Caco-2 (cell line): Measurements from ENCODE around the gene PLEKHA1. TPM values are rescaled to one million over a fixed set of nuclear protein-coding genes. Genes with fewer than 3 reads are reported as not detected.

Source experiments
- BruUV-seq: library from RNA; stranded (reverse); fragments of 400-500 nt; replicated peaks from 2 replicates; lab custom pipeline; 2021; lab: Mats Ljungman, UMichigan
- CTCF ChIA-PET: fragments of 300-600 bp; sonication (Branson Sonifier 250); formaldehyde crosslinking; loops from one replicate; lab custom pipeline; 2022; ENCODE audit warnings: antibody characterized with exemption; lab: Charles Lee
- POLR2A ChIA-PET: fragments of 300-600 bp; sonication (Branson Sonifier 250); formaldehyde crosslinking; loops from one replicate; lab custom pipeline; 2022; ENCODE audit warnings: antibody characterized with exemption; lab: Charles Lee
- DNase-seq, 2 experiments: peaks; one replicate each; pipeline versions ENCODE4 v3.0.0 to v3.0.0-alpha.2; 2020 to 2022
- H3K27me3 ChIP-seq: replicated peaks from 2 replicates; pipeline ENCODE4 v1.6.0; 2011; ENCODE audit warnings: low read length; ENCODE audit not compliant: control insufficient read depth, insufficient read depth
- H3K36me3 ChIP-seq: 2 replicates; pipeline ENCODE4 v1.5.1; 2011; ENCODE audit warnings: low read length; ENCODE audit not compliant: control insufficient read depth, insufficient read depth
- H3K4me1 ChIP-seq: fragments of 250-450 bp; sonication (Bioruptor Pico); 2 replicates; pipeline ENCODE4 v1.5.1; 2020; ENCODE audit warnings: mild to moderate bottlenecking
- H3K4me3 ChIP-seq: 2 replicates; pipeline ENCODE4 v1.5.1; 2011; ENCODE audit warnings: low read depth, mild to moderate bottlenecking, control low read depth, low read length
- H3K9me3 ChIP-seq: fragments of 250-450 bp; sonication (Bioruptor Pico); 2 replicates; pipeline ENCODE4 v1.5.1; 2020; ENCODE audit warnings: mild to moderate bottlenecking, moderate library complexity
- H3K27ac Mint-ChIP-seq: one replicate; pipeline ENCODE4 v1.8.0; 2022; ENCODE audit warnings: mixed read lengths; ENCODE audit not compliant: unreplicated experiment
- H3K27me3 Mint-ChIP-seq: one replicate; pipeline ENCODE4 v1.8.0; 2022; ENCODE audit warnings: mixed read lengths; ENCODE audit not compliant: insufficient read depth, unreplicated experiment
- H3K36me3 Mint-ChIP-seq: one replicate; pipeline ENCODE4 v1.8.0; 2022; ENCODE audit warnings: mild to moderate bottlenecking, mixed read lengths; ENCODE audit not compliant: insufficient read depth, unreplicated experiment
- H3K4me1 Mint-ChIP-seq: one replicate; pipeline ENCODE4 v1.8.0; 2022; ENCODE audit warnings: low read depth, mixed read lengths; ENCODE audit not compliant: unreplicated experiment
- H3K4me3 Mint-ChIP-seq: one replicate; pipeline ENCODE4 v1.8.0; 2022; ENCODE audit warnings: mild to moderate bottlenecking, moderate library complexity, mixed read lengths; ENCODE audit not compliant: unreplicated experiment
- H3K9me3 Mint-ChIP-seq: one replicate; pipeline ENCODE4 v1.8.0; 2022; ENCODE audit warnings: mixed read lengths; ENCODE audit not compliant: unreplicated experiment
- intact Hi-C: fragments of 100-400 bp; cut with micrococcal nuclease; formaldehyde crosslinking; loops from one replicate; pipeline ENCODE4 v1.10.0; 2022; ENCODE audit not compliant: unreplicated experiment
- total RNA-seq: library from RNA; stranded (reverse); gene quantifications from 2 replicates; pipeline ENCODE4 v1.2.3, GENCODE V29; 2022
- TF ChIP-seq, protein P1 (sequence below), 2 experiments: fragments of 200-600 bp in 1 of 2; IDR thresholded peaks; 1 replicate in 1 of 2; 2 replicates in 1 of 2; pipeline versions ENCODE4 v1.5.1 to v1.8.0; 2011 to 2022; ENCODE audit warnings: antibody characterized with exemption in 1 of 2, control low read depth in 1 of 2, inconsistent platforms in 1 of 2, low read depth in 1 of 2, low read length in 1 of 2, mild to moderate bottlenecking in 1 of 2, moderate library complexity in 1 of 2; ENCODE audit not compliant: insufficient read depth in 1 of 2, severe bottlenecking in 1 of 2, unreplicated experiment in 1 of 2

PLEKHA1 gene
- total RNA-seq, 1 experiment from 2014 or later: 48.4 TPM

DNA sequence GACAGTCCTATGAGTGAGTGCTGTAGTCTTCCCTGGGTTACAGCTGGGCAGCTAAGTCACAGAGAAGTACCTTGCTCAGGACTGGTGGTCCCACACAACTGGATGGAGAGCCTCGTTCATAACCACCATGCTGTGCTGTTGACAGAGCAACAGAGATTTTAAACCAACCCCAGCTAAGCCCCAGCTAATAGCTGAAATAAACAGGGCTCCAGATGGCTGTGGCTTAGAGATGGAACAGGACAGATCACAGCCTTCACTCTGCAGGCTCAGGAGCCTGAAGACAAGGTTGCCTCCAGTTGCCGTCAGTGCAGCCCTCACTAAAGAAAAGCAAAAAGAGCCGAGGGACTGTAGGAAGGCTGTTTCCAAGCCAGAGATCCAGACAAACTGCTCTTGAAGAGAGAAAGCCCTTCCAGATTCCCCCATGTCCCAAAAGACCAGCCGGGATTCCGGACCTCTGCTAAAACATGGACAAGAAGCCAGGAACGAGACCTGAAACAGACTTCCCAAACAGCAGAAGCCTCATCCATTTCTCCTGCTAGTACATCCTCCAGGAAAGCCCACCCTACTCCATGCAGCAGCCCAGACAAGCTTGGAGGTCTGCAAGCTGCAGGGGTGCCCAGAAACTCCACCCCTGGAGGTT lies 91.0 kb downstream of the PLEKHA1 start:
- peaks cover 43% of the 10 kb centered on the region for H3K27me3 Mint-ChIP-seq

DNA sequence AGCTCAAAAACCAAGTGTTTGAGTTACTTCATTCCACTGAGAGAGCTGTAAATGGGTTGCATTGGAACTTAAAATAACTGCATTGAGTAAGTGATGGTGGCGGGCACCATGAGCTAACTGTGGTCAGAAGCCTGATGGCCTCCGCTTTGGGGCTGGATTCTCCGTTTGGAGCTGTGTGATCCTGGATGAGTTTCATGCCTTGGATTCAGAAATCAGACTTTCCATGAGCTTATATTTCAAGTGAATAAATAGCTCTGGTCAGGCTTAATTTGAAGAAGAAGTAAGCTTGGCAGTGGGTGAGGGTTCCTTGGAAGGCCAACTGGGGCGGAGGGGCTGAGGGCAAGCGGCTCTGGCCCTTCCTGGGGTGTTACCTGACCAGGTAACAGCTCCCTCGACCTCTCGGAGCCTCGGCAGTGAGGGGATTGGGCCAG lies 92.5 kb downstream of the PLEKHA1 start:
- TF ChIP-seq, protein P1, sequence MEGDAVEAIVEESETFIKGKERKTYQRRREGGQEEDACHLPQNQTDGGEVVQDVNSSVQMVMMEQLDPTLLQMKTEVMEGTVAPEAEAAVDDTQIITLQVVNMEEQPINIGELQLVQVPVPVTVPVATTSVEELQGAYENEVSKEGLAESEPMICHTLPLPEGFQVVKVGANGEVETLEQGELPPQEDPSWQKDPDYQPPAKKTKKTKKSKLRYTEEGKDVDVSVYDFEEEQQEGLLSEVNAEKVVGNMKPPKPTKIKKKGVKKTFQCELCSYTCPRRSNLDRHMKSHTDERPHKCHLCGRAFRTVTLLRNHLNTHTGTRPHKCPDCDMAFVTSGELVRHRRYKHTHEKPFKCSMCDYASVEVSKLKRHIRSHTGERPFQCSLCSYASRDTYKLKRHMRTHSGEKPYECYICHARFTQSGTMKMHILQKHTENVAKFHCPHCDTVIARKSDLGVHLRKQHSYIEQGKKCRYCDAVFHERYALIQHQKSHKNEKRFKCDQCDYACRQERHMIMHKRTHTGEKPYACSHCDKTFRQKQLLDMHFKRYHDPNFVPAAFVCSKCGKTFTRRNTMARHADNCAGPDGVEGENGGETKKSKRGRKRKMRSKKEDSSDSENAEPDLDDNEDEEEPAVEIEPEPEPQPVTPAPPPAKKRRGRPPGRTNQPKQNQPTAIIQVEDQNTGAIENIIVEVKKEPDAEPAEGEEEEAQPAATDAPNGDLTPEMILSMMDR (IDR thresholded peaks at IDR 0.05; ENCODE audit: insufficient read depth in 1 of 2, low read depth in 1 of 2, low read length in 1 of 2, severe bottlenecking in 1 of 2, unreplicated experiment in 1 of 2): no peak
- Histone ChIP-seq H3K9me3 (no peaks in the 10 kb centered on the region), H3K36me3 (no peaks in the 10 kb centered on the region), H3K4me3 (no peak overlapping the region), H3K27me3 (peaks cover 12% of the 10 kb centered on the region), H3K4me1 (peaks cover 3% of the 10 kb centered on the region)
- Mint-ChIP-seq H3K4me1 (no peaks in the 10 kb centered on the region), H3K27ac (no peak overlapping the region), H3K27me3 (peaks cover 41% of the 10 kb centered on the region), H3K4me3 (no peak overlapping the region), H3K9me3 (no peaks in the 10 kb centered on the region), H3K36me3 (no peaks in the 10 kb centered on the region)
- DNase-seq: no peak
- POLR2A ChIA-PET: no interaction called here
- intact Hi-C loops: loop anchor here (10.0 kb wide), 1 partner anchor 98 kb away; the partner anchor contains the start of gene DMBT1
- CTCF ChIA-PET: no interaction called here
- no TSS peak for BruUV-seq

More for the DNA sequence above, 91.0 kb downstream of the PLEKHA1 start:
- intact Hi-C loops: loop anchor here (10.0 kb wide), 1 partner anchor 99 kb away; the partner anchor contains the start of gene DMBT1
- no peaks in the 10 kb centered on the region for H3K36me3 ChIP-seq
- Mint-ChIP-seq H3K4me1 (no peaks in the 10 kb centered on the region), H3K27ac (no peak overlapping the region), H3K4me3 (no peak overlapping the region), H3K36me3 (no peaks in the 10 kb centered on the region), H3K9me3 (no peaks in the 10 kb centered on the region)
- H3K4me3 ChIP-seq: no peak overlapping the region
- no TSS peak for BruUV-seq
- POLR2A ChIA-PET: no interaction called here
- peaks cover 11% of the 10 kb centered on the region for H3K27me3 ChIP-seq
- TF ChIP-seq, protein P1 (IDR thresholded peaks at IDR 0.05; ENCODE audit: insufficient read depth in 1 of 2, low read depth in 1 of 2, low read length in 1 of 2, severe bottlenecking in 1 of 2, unreplicated experiment in 1 of 2): no peak
- H3K9me3 ChIP-seq: no peaks in the 10 kb centered on the region
- peaks cover 5% of the 10 kb centered on the region for H3K4me1 ChIP-seq
- no peak for DNase-seq
- CTCF ChIA-PET: no interaction called here

DNA sequence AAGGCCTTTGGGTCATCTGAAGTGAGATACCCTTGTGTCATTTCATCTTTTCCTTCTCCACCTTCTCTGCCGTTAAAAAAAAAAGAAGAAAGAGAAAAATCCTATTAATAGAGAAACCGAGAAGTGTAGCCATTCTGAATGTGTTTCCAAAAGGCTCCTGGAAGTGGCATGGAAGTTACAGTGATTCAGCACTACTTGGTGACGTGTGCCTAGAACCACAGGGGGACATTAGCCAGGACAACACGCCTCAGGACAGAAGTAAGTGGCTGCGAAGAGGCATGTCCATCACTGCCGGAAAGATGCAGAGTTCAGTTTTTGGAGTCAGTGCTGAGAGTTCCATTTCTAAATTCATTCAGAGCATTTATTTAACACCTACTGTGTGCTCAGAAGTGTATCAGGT lies 93.2 kb downstream of the PLEKHA1 start:
- ChIA-PET POLR2A (no interaction called here), CTCF (no interaction called here)
- Histone ChIP-seq H3K9me3 (no peaks in the 10 kb centered on the region), H3K36me3 (no peaks in the 10 kb centered on the region), H3K4me3 (no peak overlapping the region), H3K27me3 (peaks cover 8% of the 10 kb centered on the region), H3K4me1 (no peaks in the 10 kb centered on the region)
- no TSS peak for BruUV-seq
- Mint-ChIP-seq H3K27me3 (peaks cover 38% of the 10 kb centered on the region), H3K9me3 (no peaks in the 10 kb centered on the region), H3K27ac (no peak overlapping the region), H3K4me3 (no peak overlapping the region), H3K4me1 (no peaks in the 10 kb centered on the region), H3K36me3 (no peaks in the 10 kb centered on the region)
- DNase-seq: no peak
- TF ChIP-seq, protein P1 (IDR thresholded peaks at IDR 0.05; ENCODE audit: insufficient read depth in 1 of 2, low read depth in 1 of 2, low read length in 1 of 2, severe bottlenecking in 1 of 2, unreplicated experiment in 1 of 2): no peak
- intact Hi-C loops: loop anchor here (10.0 kb wide), 1 partner anchor 97 kb away; the partner anchor contains the start of gene DMBT1
